Chondrocyte (in vitro differentiated cells): ENCODE data around the gene ARHGAP28. TPM values are rescaled to one million over a fixed set of nuclear protein-coding genes. Genes with fewer than 3 reads are reported as not detected.

Experiments
- DNase-seq: peaks from one replicate; pipeline ENCODE4 v3.0.0; 2021; ENCODE audit warnings: mixed read lengths, low spot score
- H3K27ac Mint-ChIP-seq: one replicate; pipeline ENCODE4 v1.8.0; 2021; ENCODE audit warnings: mild to moderate bottlenecking, moderate library complexity, mixed read lengths; ENCODE audit not compliant: unreplicated experiment
- H3K27me3 Mint-ChIP-seq: 2 replicates; pipeline ENCODE4 v1.8.0; 2021; ENCODE audit warnings: low read depth, mixed read lengths
- H3K36me3 Mint-ChIP-seq: 2 replicates; pipeline ENCODE4 v1.8.0; 2021; ENCODE audit warnings: low read depth, mixed read lengths
- H3K4me1 Mint-ChIP-seq: 2 replicates; pipeline ENCODE4 v1.8.0; 2021; ENCODE audit warnings: low read depth, mild to moderate bottlenecking, mixed read lengths
- H3K4me3 Mint-ChIP-seq: one replicate; pipeline ENCODE4 v1.8.0; 2021; ENCODE audit warnings: mild to moderate bottlenecking, moderate library complexity, mixed read lengths; ENCODE audit not compliant: unreplicated experiment
- H3K9me3 Mint-ChIP-seq: 2 replicates; pipeline ENCODE4 v1.8.0; 2021; ENCODE audit warnings: low read depth, mixed read lengths
- CTCF ChIP-seq: fragments of 200-600 bp; sonication (generic); IDR thresholded peaks from 2 replicates; pipeline ENCODE4 v1.5.0; 2021; ENCODE audit warnings: antibody characterized with exemption, mild to moderate bottlenecking, moderate library complexity
- total RNA-seq: library from RNA; stranded (reverse); gene quantifications from 3 replicates; pipeline ENCODE4 v1.2.1, GENCODE V29; 2021

ARHGAP28 gene
- total RNA-seq, 1 donor from 2014 or later = 18.1 TPM

GRCh38 chr18:6784046-6784445, 54.5 kb downstream of the ARHGAP28 start:
- no peak for DNase-seq
- no peak for TF ChIP-seq CTCF
- Mint-ChIP-seq H3K36me3 (no peaks in the 10 kb centered on the region), H3K27me3 (no peaks in the 10 kb centered on the region), H3K27ac (no peak overlapping the region), H3K9me3 (peaks cover 4% of the 10 kb centered on the region), H3K4me3 (no peak overlapping the region), H3K4me1 (peaks cover 43% of the 10 kb centered on the region)

GRCh38 chr18:6785001-6785400, 55.5 kb downstream of the ARHGAP28 start:
- Mint-ChIP-seq H3K27ac (peak overlapping the region; percentile 56), H3K4me1 (peaks cover 43% of the 10 kb centered on the region), H3K36me3 (no peaks in the 10 kb centered on the region), H3K9me3 (peaks cover 4% of the 10 kb centered on the region), H3K4me3 (no peak overlapping the region), H3K27me3 (no peaks in the 10 kb centered on the region)
- no peak for DNase-seq
- TF ChIP-seq CTCF = no peak

- DNase-seq = no peak
- H3K9me3 Mint-ChIP-seq = peaks cover 4% of the 10 kb centered on the region
- TF ChIP-seq CTCF = no peak
- H3K4me1 Mint-ChIP-seq = peaks cover 43% of the 10 kb centered on the region
- no peaks in the 10 kb centered on the region for H3K36me3 Mint-ChIP-seq
- H3K27ac Mint-ChIP-seq = peak overlapping the region; percentile 56
- no peaks in the 10 kb centered on the region for H3K27me3 Mint-ChIP-seq
- H3K4me3 Mint-ChIP-seq = no peak overlapping the region
Observed at GRCh38 chr18:6785411-6785810, 55.9 kb downstream of the ARHGAP28 start.

GRCh38 chr18:6792391-6792790, 62.9 kb downstream of the ARHGAP28 start:
- no peaks in the 10 kb centered on the region for H3K27me3 Mint-ChIP-seq
- no peaks in the 10 kb centered on the region for H3K36me3 Mint-ChIP-seq
- no peak for TF ChIP-seq CTCF
- peaks cover 13% of the 10 kb centered on the region for H3K4me1 Mint-ChIP-seq
- no peak overlapping the region for H3K4me3 Mint-ChIP-seq
- H3K27ac Mint-ChIP-seq = no peak overlapping the region
- no peak for DNase-seq
- H3K9me3 Mint-ChIP-seq = peaks cover 4% of the 10 kb centered on the region

GRCh38 chr18:6793455-6793854, 63.9 kb downstream of the ARHGAP28 start:
- Mint-ChIP-seq H3K9me3 (no peaks in the 10 kb centered on the region), H3K36me3 (no peaks in the 10 kb centered on the region), H3K27ac (no peak overlapping the region), H3K4me3 (no peak overlapping the region), H3K4me1 (peaks cover 13% of the 10 kb centered on the region), H3K27me3 (no peaks in the 10 kb centered on the region)
- TF ChIP-seq CTCF = no peak
- no peak for DNase-seq
